Endothelial cell of umbilical vein (primary cell): ENCODE data around the gene SGCB. TPM values are rescaled to one million over a fixed set of nuclear protein-coding genes. Genes with fewer than 3 reads are reported as not detected.

Experiments
- BruUV-seq: library from RNA; stranded (reverse); fragments of 400-500 nt; replicated peaks from 2 replicates; lab custom pipeline; 2021; lab: Mats Ljungman, UMichigan
- CTCF ChIA-PET: fragments of 300-600, 350-600 bp; sonication (Branson Sonifier 250); formaldehyde crosslinking; loops from one replicate; lab custom pipeline; 2021; ENCODE audit warnings: antibody characterized with exemption, inconsistent platforms; lab: Charles Lee
- POLR2A ChIA-PET: fragments of 300-600, 350-600 bp; sonication (Branson Sonifier 250); formaldehyde crosslinking; loops from one replicate; lab custom pipeline; 2021; ENCODE audit warnings: antibody characterized with exemption, inconsistent platforms; lab: Charles Lee
- DNase-seq: peaks from one replicate; pipeline ENCODE4 v3.0.0-alpha.2; 2011; ENCODE audit warnings: low read depth, low spot score
- FAIRE-seq: peaks from 2 replicates; lab custom pipeline; 2011; peaks lifted over from hg19 to GRCh38; lab: Jason Lieb, UNC
- H2AFZ ChIP-seq: 2 replicates; pipeline ENCODE4 v1.6.0; 2012; ENCODE audit warnings: low read depth, low read length, control low read depth, inconsistent platforms
- H3K27ac ChIP-seq: 2 replicates; pipeline ENCODE4 v1.5.1; 2011; ENCODE audit warnings: low read depth, mild to moderate bottlenecking, control low read depth, low read length, moderate library complexity; ENCODE audit not compliant: insufficient read depth
- H3K27me3 ChIP-seq, 2 experiments: 2 replicates each; pipeline versions ENCODE4 v1.6.0 to v1.6.1; 2011; ENCODE audit warnings: low read length in 2 of 2, mixed read lengths in 1 of 2; ENCODE audit not compliant: control insufficient read depth in 2 of 2, insufficient read depth in 2 of 2
- H3K36me3 ChIP-seq, 2 experiments: 2 replicates in 1 of 2; 3 replicates in 1 of 2; pipeline ENCODE4 v1.5.1; 2011; ENCODE audit warnings: low read length in 2 of 2, mild to moderate bottlenecking in 1 of 2, moderate library complexity in 1 of 2; ENCODE audit not compliant: control insufficient read depth in 2 of 2, insufficient read depth in 2 of 2; ENCODE audit errors: extremely low read depth in 1 of 2
- H3K4me1 ChIP-seq: 3 replicates; pipeline ENCODE4 v1.5.1; 2011; ENCODE audit warnings: mild to moderate bottlenecking, low read length; ENCODE audit not compliant: control insufficient read depth, insufficient read depth; ENCODE audit errors: extremely low read depth
- H3K4me2 ChIP-seq: 2 replicates; pipeline ENCODE4 v1.6.1; 2011; ENCODE audit warnings: low read length, control low read depth, mixed read lengths; ENCODE audit not compliant: insufficient read depth
- H3K4me3 ChIP-seq, 3 experiments: fragments of 200-600 bp in 1 of 3; sonication (generic), shearing (Covaris generic) in 1 of 3; replicated peaks in 1 of 3; 2 replicates each; pipeline ENCODE4 v1.5.1; 2011 to 2016; ENCODE audit warnings: control low read depth in 3 of 3, low read length in 3 of 3, mild to moderate bottlenecking in 2 of 3, inconsistent platforms in 1 of 3, low read depth in 1 of 3, moderate library complexity in 1 of 3; ENCODE audit not compliant: insufficient read depth in 1 of 3
- H3K79me2 ChIP-seq: 2 replicates; pipeline ENCODE4 v1.6.0; 2012; ENCODE audit warnings: low read length, inconsistent platforms; ENCODE audit not compliant: control insufficient read depth, insufficient read depth
- H3K9ac ChIP-seq: replicated peaks from 2 replicates; pipeline ENCODE3; 2011; ENCODE audit warnings: low read length, control low read depth; ENCODE audit not compliant: insufficient read depth; ENCODE audit errors: extremely low read depth
- H3K9me1 ChIP-seq: replicated peaks from 3 replicates; pipeline ENCODE4 v1.6.0; 2011; ENCODE audit warnings: mild to moderate bottlenecking, low read length; ENCODE audit not compliant: control insufficient read depth, insufficient read depth; ENCODE audit errors: extremely low read depth
- H3K9me3 ChIP-seq: replicated peaks from 2 replicates; pipeline ENCODE4 v1.5.1; 2012; ENCODE audit warnings: low read length, inconsistent platforms; ENCODE audit not compliant: control insufficient read depth, insufficient read depth
- H4K20me1 ChIP-seq: replicated peaks from 2 replicates; pipeline ENCODE3; 2011; ENCODE audit warnings: mild to moderate bottlenecking, low read length; ENCODE audit not compliant: control insufficient read depth, insufficient read depth; ENCODE audit errors: extremely low read depth
- EZH2 ChIP-seq: IDR thresholded peaks from 2 replicates; pipeline ENCODE4 v1.6.1; 2012; ENCODE audit warnings: borderline replicate concordance, low read depth, mild to moderate bottlenecking, moderate library complexity, low read length, inconsistent platforms; ENCODE audit not compliant: severe bottlenecking
- FOS ChIP-seq: IDR thresholded peaks from 2 replicates; pipeline ENCODE4 v1.6.1; 2011; ENCODE audit warnings: mild to moderate bottlenecking, low read length, moderate library complexity, borderline replicate concordance; ENCODE audit not compliant: insufficient read depth
- JUN ChIP-seq: IDR thresholded peaks from 2 replicates; pipeline ENCODE4 v1.6.1; 2011; ENCODE audit warnings: borderline replicate concordance, low read depth; ENCODE audit not compliant: insufficient read length, insufficient read depth
- dilution Hi-C: fragments of 300-500 bp; cut with MboI; formaldehyde crosslinking; loops from one replicate; pipeline ENCODE4 v1.15.0; 2019; ENCODE audit warnings: low sequenced_read_pairs; ENCODE audit not compliant: extremely low pct_ligation_motif_present
- intact Hi-C: fragments of 100-400 bp; cut with micrococcal nuclease; formaldehyde crosslinking; loops from one replicate; pipeline ENCODE4 v1.10.0; 2022
- polyA plus RNA-seq, 4 experiments: library from polyadenylated mRNA; depleted of rRNA in 3 of 4; stranded (reverse) in 3 of 4; unstranded in 1 of 4; fragments of >200 nt; gene quantifications; 2 replicates each; pipeline versions ENCODE4 v1.2.1 to v1.2.3, GENCODE V29; 2011 to 2012; ENCODE audit warnings: missing spikeins in 1 of 4
- total RNA-seq: library from RNA; stranded (reverse); gene quantifications from 2 replicates; pipeline ENCODE4 v1.2.3, GENCODE V29; 2021
- TF ChIP-seq, protein P1 (sequence below), 2 donors: IDR thresholded peaks; 1 replicate in 1 of 2; 2 replicates in 1 of 2; pipeline ENCODE4 v1.5.1; 2011; ENCODE audit warnings: low read length in 2 of 2, mild to moderate bottlenecking in 2 of 2, moderate library complexity in 2 of 2, control low read depth in 1 of 2, inconsistent platforms in 1 of 2, low read depth in 1 of 2; ENCODE audit not compliant: insufficient read depth in 1 of 2; ENCODE audit errors: extremely low read depth in 1 of 2

SGCB gene
- total and polyA plus RNA-seq, 2 donors (not counting 3 experiments of a cell fraction or from before 2014, with no cell fraction given), result 13.7 to 54.0 TPM

DNA sequence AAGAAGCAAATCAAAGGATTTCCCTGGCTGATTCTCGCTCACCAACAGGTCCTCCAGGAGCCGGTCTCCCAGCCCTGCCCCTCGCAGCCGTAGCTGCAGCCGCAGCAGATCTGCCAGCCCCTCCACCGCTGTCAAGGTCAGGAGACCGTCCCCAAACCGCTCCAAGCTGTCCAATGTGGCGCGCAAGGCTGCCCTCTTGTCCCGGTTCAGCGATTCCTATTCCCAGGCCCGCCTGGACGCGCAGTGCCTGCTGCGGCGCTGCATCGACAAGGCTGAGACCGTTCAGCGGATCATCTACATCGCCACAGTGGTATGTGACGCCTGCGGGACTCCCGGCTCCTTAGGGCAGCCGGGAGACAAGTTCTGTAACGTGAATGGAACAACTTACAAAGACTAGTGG, 38.6 kb upstream of the SGCB start:
- H3K9ac ChIP-seq, result no peak overlapping the region
- BruUV-seq, result no TSS peak
- DNase-seq (peak; percentile 4), FAIRE-seq (no peak)
- no peaks in the 10 kb centered on the region for H4K20me1 ChIP-seq
- no peak overlapping the region for H3K4me2 ChIP-seq
- POLR2A ChIA-PET, result no interaction called here
- CTCF ChIA-PET, result no interaction called here
- H3K36me3 ChIP-seq, result no peaks in the 10 kb centered on the region
- no peaks in the 10 kb centered on the region for H3K9me3 ChIP-seq
- H3K27me3 ChIP-seq, result peaks cover 13 to 22% of the 10 kb centered on the region in 2 experiments
- H3K79me2 ChIP-seq, result no peaks in the 10 kb centered on the region
- H3K4me3 ChIP-seq, result no peak overlapping the region
- TF ChIP-seq, protein P1, sequence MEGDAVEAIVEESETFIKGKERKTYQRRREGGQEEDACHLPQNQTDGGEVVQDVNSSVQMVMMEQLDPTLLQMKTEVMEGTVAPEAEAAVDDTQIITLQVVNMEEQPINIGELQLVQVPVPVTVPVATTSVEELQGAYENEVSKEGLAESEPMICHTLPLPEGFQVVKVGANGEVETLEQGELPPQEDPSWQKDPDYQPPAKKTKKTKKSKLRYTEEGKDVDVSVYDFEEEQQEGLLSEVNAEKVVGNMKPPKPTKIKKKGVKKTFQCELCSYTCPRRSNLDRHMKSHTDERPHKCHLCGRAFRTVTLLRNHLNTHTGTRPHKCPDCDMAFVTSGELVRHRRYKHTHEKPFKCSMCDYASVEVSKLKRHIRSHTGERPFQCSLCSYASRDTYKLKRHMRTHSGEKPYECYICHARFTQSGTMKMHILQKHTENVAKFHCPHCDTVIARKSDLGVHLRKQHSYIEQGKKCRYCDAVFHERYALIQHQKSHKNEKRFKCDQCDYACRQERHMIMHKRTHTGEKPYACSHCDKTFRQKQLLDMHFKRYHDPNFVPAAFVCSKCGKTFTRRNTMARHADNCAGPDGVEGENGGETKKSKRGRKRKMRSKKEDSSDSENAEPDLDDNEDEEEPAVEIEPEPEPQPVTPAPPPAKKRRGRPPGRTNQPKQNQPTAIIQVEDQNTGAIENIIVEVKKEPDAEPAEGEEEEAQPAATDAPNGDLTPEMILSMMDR (IDR thresholded peaks at IDR 0.05; ENCODE audit: extremely low read depth in 1 of 2, insufficient read depth in 1 of 2, low read depth in 1 of 2, low read length in 2 of 2), result no peak
- TF ChIP-seq JUN (no peak), EZH2 (peak; percentile 44)
- H3K27ac ChIP-seq, result no peak overlapping the region
- dilution Hi-C loops, result no loop called here
- no peaks in the 10 kb centered on the region for H3K9me1 ChIP-seq
- peak overlapping the region; percentile 6 for H2AFZ ChIP-seq
- intact Hi-C loops, result no loop called here
- no peaks in the 10 kb centered on the region for H3K4me1 ChIP-seq

GRCh38 chr4:52071791-52072546, 33.9 kb upstream of the SGCB start:
- H3K4me3 ChIP-seq, result no peak overlapping the region
- peaks cover 13 to 22% of the 10 kb centered on the region in 2 experiments for H3K27me3 ChIP-seq
- H3K4me1 ChIP-seq, result no peaks in the 10 kb centered on the region
- H3K27ac ChIP-seq, result no peak overlapping the region
- CTCF ChIA-PET, result no interaction called here
- POLR2A ChIA-PET, result no interaction called here
- H3K9me3 ChIP-seq, result no peaks in the 10 kb centered on the region
- TF ChIP-seq FOS, result no peak
- no TSS peak for BruUV-seq
- H3K79me2 ChIP-seq, result no peaks in the 10 kb centered on the region
- H3K4me2 ChIP-seq, result no peak overlapping the region
- FAIRE-seq, result no peak
- DNase-seq, result no peak
- H3K9me1 ChIP-seq, result no peaks in the 10 kb centered on the region
- no peaks in the 10 kb centered on the region for H4K20me1 ChIP-seq
- H3K9ac ChIP-seq, result no peak overlapping the region
- H3K36me3 ChIP-seq, result no peaks in the 10 kb centered on the region
- dilution Hi-C loops (no loop called here), intact Hi-C loops (no loop called here)
- H2AFZ ChIP-seq, result no peak overlapping the region
